GM21447 (cell line): ENCODE results near the gene CEP70.
"Not testable (repeated sequence)": the region's sequence is repeated elsewhere in the genome, so short reads cannot be mapped to it uniquely, and the experiment has no call there.

Experiments
- ATAC-seq: cut with Tn5 transposase; IDR thresholded peaks from one replicate; pipeline ENCODE4 v1.9.1; 2021; ENCODE audit not compliant: unreplicated experiment

CEP70 gene

DNA sequence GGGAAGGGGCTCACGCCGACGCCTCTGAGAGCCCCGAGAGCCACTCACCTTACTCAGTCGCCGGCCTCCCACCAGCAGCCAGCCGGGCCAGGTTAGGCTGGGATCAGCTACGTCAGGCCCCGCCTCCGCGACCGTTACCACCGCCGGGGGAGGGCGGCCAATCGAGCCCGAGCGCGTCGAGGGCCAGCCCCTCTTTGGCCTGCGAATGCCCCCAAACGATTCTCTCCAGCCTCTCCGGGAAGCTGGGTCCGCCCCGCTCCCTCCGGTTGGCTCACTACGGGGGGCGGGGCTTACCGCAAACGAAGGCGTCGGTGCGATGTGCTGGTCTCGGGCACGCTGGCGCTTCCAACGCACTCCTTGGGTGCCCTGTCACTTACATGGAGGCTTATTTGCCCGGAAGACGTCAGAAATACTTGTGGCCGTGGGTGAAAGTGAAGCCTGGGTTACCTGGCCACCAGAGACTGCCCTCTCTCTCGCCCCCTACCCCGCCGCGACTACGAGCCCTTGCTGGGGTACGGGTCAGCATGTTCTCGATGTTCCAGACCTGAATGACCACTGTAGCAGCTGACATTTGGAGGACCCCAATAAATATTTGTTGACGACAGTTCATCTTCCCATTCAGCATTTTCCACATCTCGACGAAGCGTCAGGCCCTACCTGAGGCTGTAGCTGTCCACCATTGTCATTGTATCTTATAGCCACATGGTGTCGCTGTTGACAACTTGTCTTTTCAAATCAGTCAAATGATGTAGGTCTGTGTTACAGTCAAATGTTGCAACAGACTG, at the start of gene CEP70:
TSS of gene CEP70 (minus strand) at position 111 of the 785 bp plus-strand sequence. CDS start 21,333 bp downstream, outside the sequence.
- peak; percentile 87 for ATAC-seq

- ATAC-seq, result no peak
These were observed 48.8 kb upstream of the CEP70 start for GRCh38 chr3:138642927-138643253.

- no peak for ATAC-seq
These were observed 48.3 kb upstream of the CEP70 start for GRCh38 chr3:138642226-138642926.

- ATAC-seq, result no peak
These were observed 46.5 kb upstream of the CEP70 start for GRCh38 chr3:138640537-138640936.

DNA sequence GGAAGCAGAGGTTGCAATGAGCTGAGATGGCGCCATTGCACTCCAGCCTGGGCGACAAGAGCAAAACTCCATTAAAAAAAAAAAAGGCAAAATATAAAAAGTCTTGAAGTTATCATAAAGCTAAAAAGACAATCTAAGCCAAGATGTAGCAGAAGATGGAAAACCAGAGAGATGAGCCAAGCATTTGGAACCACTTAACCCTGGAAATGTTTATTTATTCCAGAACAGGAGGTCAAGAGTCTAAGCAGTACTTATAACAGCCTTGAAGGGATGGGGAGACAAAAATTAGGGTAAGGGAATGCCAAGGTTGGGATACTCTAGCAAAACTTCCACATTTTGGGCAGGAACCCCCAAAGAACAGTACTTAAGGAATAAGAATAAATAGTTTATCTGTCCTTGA, 44.6 kb upstream of the CEP70 start:
- no peak for ATAC-seq

- ATAC-seq, result no peak
These were observed 35.5 kb upstream of the CEP70 start for GRCh38 chr3:138629526-138629925.

DNA sequence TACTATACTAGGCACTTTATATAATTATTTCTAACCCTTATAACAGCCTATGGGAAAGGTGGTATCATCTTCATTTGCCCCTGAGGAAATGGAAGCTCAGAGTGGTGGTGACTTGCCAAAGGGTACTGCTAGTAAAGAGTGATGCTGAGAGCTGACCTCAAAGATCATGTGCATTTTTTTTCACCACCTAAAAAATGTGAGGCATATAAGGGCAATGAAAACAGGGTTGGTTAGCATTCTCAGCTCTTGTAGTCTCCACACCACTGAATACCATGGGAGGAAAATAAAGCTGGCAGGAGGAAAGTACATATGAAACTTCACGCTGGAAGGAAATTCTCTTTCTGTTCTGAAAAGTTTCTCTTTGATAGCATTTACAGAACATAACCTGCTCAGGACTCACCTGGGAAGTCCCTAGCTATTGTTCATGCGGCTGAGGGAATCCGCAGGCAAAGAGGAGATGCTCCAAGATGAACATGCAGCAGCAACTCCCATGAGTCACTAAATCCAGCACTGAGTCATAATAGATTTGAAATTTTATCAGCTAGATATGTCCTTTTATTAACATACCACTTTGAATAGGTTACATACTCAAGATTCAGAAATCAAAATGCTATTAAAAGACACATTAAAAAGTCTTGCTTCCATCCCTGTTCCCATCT, 31.8 kb upstream of the CEP70 start:
- ATAC-seq, result no peak

DNA sequence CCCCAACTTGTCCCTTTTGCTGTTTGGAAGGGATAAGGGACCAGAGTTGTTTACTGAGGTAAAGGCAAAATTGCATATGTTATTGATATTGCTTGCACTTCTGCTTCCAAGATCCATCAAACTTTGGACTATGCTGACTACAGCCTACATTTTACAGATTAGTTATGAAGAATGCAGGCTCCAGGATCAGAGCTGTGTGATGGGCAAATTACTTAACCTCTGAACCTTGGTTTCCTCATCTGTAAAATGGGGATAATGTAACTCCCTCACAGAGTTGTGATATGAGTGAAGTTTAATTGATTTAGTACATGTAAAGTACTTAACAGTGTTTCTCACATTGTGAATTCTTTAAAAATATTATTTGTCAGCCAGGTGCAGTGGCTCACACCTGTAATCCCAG, 30.5 kb upstream of the CEP70 start:
- ATAC-seq, result no peak

GRCh38 chr3:138620431-138620830, 26.4 kb upstream of the CEP70 start:
- no peak for ATAC-seq

- no peak for ATAC-seq
These were observed 21.4 kb upstream of the CEP70 start for GRCh38 chr3:138615462-138615861.

DNA sequence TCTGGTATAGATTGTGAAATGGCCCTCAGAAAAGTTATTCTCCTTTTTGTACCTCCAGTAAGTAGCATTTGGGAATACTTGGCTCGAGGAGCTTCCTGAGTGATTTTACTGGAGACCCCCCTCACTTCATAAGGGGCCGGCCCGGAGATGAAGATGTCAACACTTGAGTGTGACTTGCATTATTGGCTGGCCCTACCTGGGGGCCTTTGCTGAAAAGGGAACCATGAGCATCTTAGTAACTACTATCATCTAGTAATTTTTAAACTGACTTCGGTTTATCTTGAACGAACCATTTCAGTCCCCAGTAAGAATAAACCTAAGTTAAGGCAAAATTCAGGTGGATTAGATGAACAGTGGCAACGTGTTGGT, 15.8 kb upstream of the CEP70 start:
- ATAC-seq, result no peak

DNA sequence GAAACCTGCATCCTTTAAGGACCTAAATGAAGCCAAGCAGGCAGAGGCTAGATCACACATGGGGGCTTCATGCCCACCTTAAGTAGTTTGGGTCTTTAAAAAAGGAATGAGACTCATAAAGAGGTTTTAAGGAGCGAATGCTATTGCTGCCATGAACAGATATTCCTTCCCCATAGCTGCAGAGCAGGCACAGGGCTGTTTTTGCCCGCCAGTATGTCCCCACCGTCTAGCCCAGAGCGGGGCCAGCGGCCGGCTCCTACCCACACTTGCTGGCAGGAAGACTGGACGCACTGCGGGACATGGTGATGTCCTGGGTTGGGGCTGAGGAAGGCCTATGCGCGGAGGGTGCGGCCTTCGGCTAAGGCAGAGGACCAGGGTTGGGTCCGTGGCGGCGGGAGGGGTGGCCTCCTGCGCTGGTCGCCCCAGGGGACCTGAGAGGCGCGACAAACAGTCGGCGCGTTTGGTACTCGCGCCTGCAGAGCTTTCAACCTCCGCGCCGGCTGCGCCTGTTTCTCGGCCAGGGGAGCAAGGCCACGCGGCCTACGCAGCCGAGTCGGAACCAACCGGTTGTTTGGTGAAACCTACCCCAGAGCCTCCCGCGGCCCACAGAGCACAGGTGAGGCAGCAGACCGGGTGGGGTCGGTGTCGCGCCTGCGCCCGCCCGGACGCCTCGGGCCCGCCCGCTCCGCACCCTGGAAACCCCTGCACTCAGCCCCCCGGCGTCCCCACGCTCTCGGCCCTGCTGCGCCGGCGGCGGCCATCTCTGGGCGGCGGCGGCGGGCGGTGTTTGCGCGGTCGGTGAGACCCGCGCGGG, 14.5 kb upstream of the CEP70 start, which contains the start of gene FAIM:
TSS of gene FAIM (plus strand) at position 450 of the 814 bp plus-strand sequence. CDS start 10,956 bp downstream, outside the sequence.
- ATAC-seq, result peak; percentile 69

- not testable (repeated sequence) for ATAC-seq
These were observed 10.1 kb upstream of the CEP70 start for GRCh38 chr3:138604106-138604595.

GRCh38 chr3:138601661-138602060, 7.6 kb upstream of the CEP70 start:
- ATAC-seq, result not testable (repeated sequence)

GRCh38 chr3:138600100-138600745, 6.2 kb upstream of the CEP70 start:
- ATAC-seq, result no peak

DNA sequence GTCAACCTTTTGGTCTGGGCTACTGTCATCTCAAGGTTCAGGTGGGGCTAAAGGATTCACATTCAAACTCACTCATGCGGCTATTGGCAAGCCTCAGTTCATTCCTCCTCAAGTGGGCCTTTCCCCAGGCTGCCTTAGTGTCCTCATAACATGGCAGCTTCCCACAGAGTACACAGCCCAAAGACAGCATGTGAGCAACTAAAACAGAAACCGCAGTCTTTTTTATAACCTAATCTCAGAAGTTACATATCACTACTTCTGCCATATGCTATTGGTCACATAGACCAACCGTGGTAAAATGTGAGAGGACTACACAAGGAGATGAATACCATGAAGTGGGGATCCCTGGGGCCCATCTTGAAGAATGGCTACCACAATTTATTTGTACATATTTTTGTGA, 4.5 kb upstream of the CEP70 start:
- ATAC-seq, result no peak

DNA sequence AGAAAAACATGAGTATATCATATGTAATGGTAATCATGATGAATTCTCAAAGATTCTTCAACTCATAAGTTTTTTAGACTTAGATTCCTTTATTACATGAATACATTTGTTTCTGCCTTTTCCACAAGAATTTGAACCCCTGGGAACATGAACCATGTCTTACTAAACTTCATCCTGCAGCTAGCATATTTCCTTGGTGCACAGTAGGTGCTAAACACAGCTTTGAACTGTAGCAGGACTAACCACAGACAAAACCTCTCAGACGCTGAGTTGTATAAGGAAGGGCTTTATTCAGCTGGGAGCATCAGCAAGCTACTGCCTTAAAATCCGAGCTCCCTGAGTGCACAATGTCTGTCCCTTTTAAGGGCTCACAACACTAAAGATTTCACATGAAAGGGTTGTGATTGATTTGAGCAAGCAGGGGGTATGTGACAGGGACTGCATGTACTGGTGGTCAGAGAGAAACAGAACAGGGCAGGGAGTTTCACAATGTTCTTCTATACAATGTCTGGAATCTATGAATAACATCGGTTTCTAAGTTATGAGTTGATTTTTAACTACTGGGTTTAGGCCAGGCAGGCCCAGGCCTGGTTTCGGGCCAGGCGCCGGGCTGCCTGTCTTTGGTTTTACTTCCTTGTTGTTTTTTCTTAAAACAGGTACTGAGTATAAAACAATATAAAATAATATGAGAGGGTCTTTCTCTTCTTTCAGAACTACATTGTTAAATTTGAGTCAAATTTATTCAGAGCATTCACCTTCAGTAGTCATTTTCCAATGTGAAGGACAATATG, 3.3 kb upstream of the CEP70 start:
- ATAC-seq, result not testable (repeated sequence)

- ATAC-seq, result peak; percentile 2
These were observed 1.0 kb upstream of the CEP70 start for GRCh38 chr3:138594935-138595610.
